NB4 (cell line): ENCODE results near the gene LRRC4.

Experiments used
- DNase-seq: peaks from one replicate; pipeline ENCODE4 v3.0.0; 2010; ENCODE audit warnings: low read depth
- H3K4me3 ChIP-seq: one replicate; pipeline ENCODE4 v1.5.1; 2011; ENCODE audit warnings: mild to moderate bottlenecking, low read depth, low read length, moderate library complexity
- CTCF ChIP-seq: IDR thresholded peaks from one replicate; pipeline ENCODE4 v1.5.1; 2012; ENCODE audit warnings: low read depth, low read length
- MAX ChIP-seq: IDR thresholded peaks from 2 replicates; pipeline ENCODE4 v1.6.1; 2011; ENCODE audit warnings: low read depth, low read length
- MYC ChIP-seq: IDR thresholded peaks from 2 replicates; pipeline ENCODE4 v1.6.1; 2011; ENCODE audit warnings: low read depth, low read length
- POLR2A ChIP-seq: IDR thresholded peaks from 2 replicates; pipeline ENCODE4 v1.6.1; 2011; ENCODE audit warnings: mild to moderate bottlenecking; ENCODE audit not compliant: insufficient read length; ENCODE audit errors: extremely low read depth

The LRRC4 gene

GRCh38 chr7:128056901-128057300 lies 25.7 kb upstream of the LRRC4 start:
- H3K4me3 ChIP-seq = no peak overlapping the region
- DNase-seq = no peak
- TF ChIP-seq POLR2A (no peak), MYC (no peak), CTCF (no peak), MAX (no peak)

GRCh38 chr7:128055637-128056036 lies 24.4 kb upstream of the LRRC4 start:
- no peak for TF ChIP-seq CTCF
- no peak for TF ChIP-seq MYC
- no peak for TF ChIP-seq MAX
- DNase-seq = no peak
- no peak overlapping the region for H3K4me3 ChIP-seq

- DNase-seq = no peak
- no peak for TF ChIP-seq MYC
- no peak for TF ChIP-seq MAX
- TF ChIP-seq CTCF = no peak
- TF ChIP-seq POLR2A = no peak
- no peak overlapping the region for H3K4me3 ChIP-seq
Measured at GRCh38 chr7:128054511-128054910, 23.3 kb upstream of the LRRC4 start.

GRCh38 chr7:128053991-128054390 lies 22.8 kb upstream of the LRRC4 start:
- no peak overlapping the region for H3K4me3 ChIP-seq
- no peak for TF ChIP-seq CTCF
- TF ChIP-seq MYC = no peak
- no peak for TF ChIP-seq MAX
- TF ChIP-seq POLR2A = no peak
- no peak for DNase-seq

GRCh38 chr7:128053023-128053422 lies 21.8 kb upstream of the LRRC4 start:
- peak; percentile 44 for DNase-seq

More at GRCh38 chr7:128053023-128053422, 21.8 kb upstream of the LRRC4 start:
- no peak for TF ChIP-seq MYC
- TF ChIP-seq CTCF = no peak
- TF ChIP-seq MAX = no peak
- TF ChIP-seq POLR2A = no peak
- H3K4me3 ChIP-seq = no peak overlapping the region
